Gastrocnemius medialis (tissue), 4 donors: ENCODE measurements around the gene MYRF.

Experiments used
- CTCF ChIP-seq, 5 experiments: fragments of 450-650 bp in 3 of 5; fragments of 200-600 bp in 2 of 5; sonication (generic) in 2 of 5; IDR thresholded peaks in 4 of 5; conservative IDR thresholded peaks in 1 of 5; 1 replicate in 4 of 5; 2 replicates in 1 of 5; pipeline ENCODE4 v1.5.1; 2016 to 2019; ENCODE audit warnings: antibody characterized with exemption in 5 of 5, mild to moderate bottlenecking in 3 of 5, moderate library complexity in 3 of 5
- POLR2A ChIP-seq, 2 donors: fragments of 450-650 bp; IDR thresholded peaks; one replicate each; pipeline ENCODE4 v1.6.1; 2017; ENCODE audit warnings: antibody characterized with exemption in 2 of 2, mild to moderate bottlenecking in 2 of 2, moderate library complexity in 2 of 2

- no peak for TF ChIP-seq CTCF (IDR thresholded peaks at IDR 0.05 in 4 of 5, conservative IDR thresholded peaks at IDR 0.05 in 1 of 5)
- no peak for TF ChIP-seq POLR2A (IDR thresholded peaks at IDR 0.05)
Observed at GRCh38 chr11:61773356-61773755, 20.9 kb downstream of the MYRF start.
